ENCODE results near the gene JADE2. TPM values are rescaled to one million over a fixed set of nuclear protein-coding genes. Genes with fewer than 3 reads are reported as not detected.

Gene JADE2
- total RNA-seq, 2 experiments from 2014 or later = 120 to 124 TPM

DNA sequence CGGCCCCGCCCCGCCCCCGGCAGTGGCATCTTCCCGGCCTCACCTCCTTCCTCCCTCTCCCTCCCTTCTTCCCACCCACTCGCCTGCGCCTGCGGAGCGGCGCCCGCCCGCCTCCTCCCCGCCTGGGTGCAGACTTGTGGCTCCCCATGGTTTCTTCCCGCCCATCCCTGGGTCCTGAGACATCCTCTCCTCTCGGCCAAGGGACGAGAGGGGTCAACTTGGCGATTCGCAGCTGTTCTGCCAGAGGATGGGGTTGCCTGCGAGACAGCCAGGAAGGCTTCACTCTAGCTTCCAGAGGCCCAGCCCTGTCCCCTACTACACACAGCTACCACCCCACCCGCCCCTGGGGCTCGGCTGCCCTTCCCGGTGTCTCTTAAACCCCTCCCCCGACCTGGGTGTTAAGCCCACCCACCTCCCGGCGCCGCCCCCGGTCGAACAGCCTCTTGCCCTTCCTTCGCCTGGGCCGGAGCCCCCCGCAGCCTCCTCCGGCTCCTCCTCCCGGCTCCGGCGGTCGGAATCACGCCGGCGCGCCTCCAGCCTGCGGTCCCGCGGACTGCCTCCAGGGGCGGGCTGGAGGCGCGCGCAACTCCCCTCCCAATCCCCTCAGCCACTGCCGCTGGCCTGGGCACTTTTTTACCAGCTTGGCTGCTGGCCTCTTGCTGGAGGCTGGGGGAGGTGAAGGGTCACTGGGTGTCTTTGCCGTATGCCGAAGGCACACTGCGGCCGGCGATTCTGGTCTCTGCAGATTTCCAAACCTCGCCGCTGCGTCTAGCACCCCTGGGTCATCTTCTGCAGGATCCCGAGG is 1.9 kb downstream of the JADE2 start:
- ATAC-seq (ENCODE audit: poor library complexity) (peak; percentile 31), DNase-seq (peak; percentile 43 to 86 (median 60))
- ChIA-PET POLR2A (interaction anchor here (0.9 to 10.9 kb wide), 15 partner anchors 17 to 1475 kb away, joined by 3 to 164 read pairs (median 4); partner anchors contain the start of genes CDKL3, CDKN2AIPNL, HSPA4 and PPP2CA), CTCF (interaction anchor here (0.7 to 3.8 kb wide), 18 partner anchors 9 to 152 kb away, joined by 3 to 36 read pairs (median 4); partner anchors contain the start of gene CDKN2AIPNL)
- TF ChIP-seq, protein P1, sequence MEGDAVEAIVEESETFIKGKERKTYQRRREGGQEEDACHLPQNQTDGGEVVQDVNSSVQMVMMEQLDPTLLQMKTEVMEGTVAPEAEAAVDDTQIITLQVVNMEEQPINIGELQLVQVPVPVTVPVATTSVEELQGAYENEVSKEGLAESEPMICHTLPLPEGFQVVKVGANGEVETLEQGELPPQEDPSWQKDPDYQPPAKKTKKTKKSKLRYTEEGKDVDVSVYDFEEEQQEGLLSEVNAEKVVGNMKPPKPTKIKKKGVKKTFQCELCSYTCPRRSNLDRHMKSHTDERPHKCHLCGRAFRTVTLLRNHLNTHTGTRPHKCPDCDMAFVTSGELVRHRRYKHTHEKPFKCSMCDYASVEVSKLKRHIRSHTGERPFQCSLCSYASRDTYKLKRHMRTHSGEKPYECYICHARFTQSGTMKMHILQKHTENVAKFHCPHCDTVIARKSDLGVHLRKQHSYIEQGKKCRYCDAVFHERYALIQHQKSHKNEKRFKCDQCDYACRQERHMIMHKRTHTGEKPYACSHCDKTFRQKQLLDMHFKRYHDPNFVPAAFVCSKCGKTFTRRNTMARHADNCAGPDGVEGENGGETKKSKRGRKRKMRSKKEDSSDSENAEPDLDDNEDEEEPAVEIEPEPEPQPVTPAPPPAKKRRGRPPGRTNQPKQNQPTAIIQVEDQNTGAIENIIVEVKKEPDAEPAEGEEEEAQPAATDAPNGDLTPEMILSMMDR (IDR thresholded peaks at IDR 0.05) = peak; percentile 76
- Histone ChIP-seq H3K4me3 (ENCODE audit: low read length) (peak overlapping the region; percentile 81), H3K27me3 (ENCODE audit: control insufficient read depth in 1 of 2, insufficient read depth in 2 of 2, low read length in 2 of 2) (no peaks in the 10 kb centered on the region), H3K27ac (ENCODE audit: low read depth in 1 of 2, low read length in 2 of 2) (peak overlapping the region; percentile 62 to 99), H3K36me3 (ENCODE audit: insufficient read depth, low read length) (peaks cover 14% of the 10 kb centered on the region), H3K9me3 (ENCODE audit: control insufficient read depth in 1 of 2, insufficient read depth in 1 of 2, low read length in 2 of 2) (no peaks in the 10 kb centered on the region), H3K4me1 (ENCODE audit: insufficient read depth, low read length) (peaks cover 64% of the 10 kb centered on the region)
- no peaks in the 10 kb centered on the region for H3K9me3 Mint-ChIP-seq
- H3K36me3 Mint-ChIP-seq (ENCODE audit: low read depth) = peaks cover 59% of the 10 kb centered on the region
- intact Hi-C loops (cut with DNase I, micrococcal nuclease) = loop anchor here (1.0 to 10.0 kb wide), 10 partner anchors 27 to 377 kb away; partner anchors contain the start of genes CDKN2AIPNL (in 1 of the 2), DDX46 (in 1 of the 2), PCBD2 (in 1 of the 2) and SAR1B (in 1 of the 2)
- H3K4me1 Mint-ChIP-seq (ENCODE audit: low read depth) = peaks cover 59% of the 10 kb centered on the region
- peak overlapping the region; percentile 100 for H3K27ac Mint-ChIP-seq
- no peaks in the 10 kb centered on the region for H3K27me3 Mint-ChIP-seq
- H3K4me3 Mint-ChIP-seq = peak overlapping the region; percentile 99

DNA sequence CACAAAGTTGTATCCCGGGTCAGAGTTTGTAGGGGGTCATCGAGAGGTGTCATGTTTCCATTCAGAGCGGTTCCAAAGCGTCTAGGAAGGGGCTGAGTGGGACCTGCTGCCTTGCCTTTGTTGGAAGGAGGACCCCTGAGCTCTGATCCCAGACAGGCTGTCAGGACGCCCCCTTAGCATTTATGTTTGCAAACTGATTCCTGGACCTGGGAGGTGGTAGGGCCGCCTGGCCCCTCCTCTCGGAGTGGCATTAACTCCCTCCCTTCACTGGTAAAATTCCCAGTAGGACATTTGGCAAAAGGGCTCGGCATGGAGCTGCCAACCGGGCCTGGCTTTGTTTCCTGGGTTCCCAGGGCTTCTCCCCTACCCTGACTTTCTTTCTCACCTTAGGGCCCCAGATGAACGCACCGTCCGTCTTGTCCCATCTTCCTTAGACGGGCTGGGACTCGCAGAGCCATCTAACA is 2.5 kb downstream of the JADE2 start:
- DNase-seq (no peak), ATAC-seq (ENCODE audit: poor library complexity) (no peak)
- H3K27ac ChIP-seq (ENCODE audit: low read depth in 1 of 2, low read length in 2 of 2) = peak overlapping the region; percentile 22 to 99
- H3K27me3 ChIP-seq (ENCODE audit: control insufficient read depth in 1 of 2, insufficient read depth in 2 of 2, low read length in 2 of 2) = no peaks in the 10 kb centered on the region
- peaks cover 70% of the 10 kb centered on the region for H3K4me1 ChIP-seq (ENCODE audit: insufficient read depth, low read length)
- Mint-ChIP-seq H3K36me3 (ENCODE audit: low read depth) (peaks cover 65% of the 10 kb centered on the region), H3K27me3 (no peaks in the 10 kb centered on the region), H3K27ac (peak overlapping the region; percentile 100), H3K9me3 (no peaks in the 10 kb centered on the region), H3K4me3 (peak overlapping the region; percentile 99), H3K4me1 (ENCODE audit: low read depth) (peaks cover 65% of the 10 kb centered on the region)
- CTCF ChIA-PET = interaction anchor here (0.7 to 3.8 kb wide), 17 partner anchors 9 to 153 kb away, joined by 3 to 36 read pairs (median 4); partner anchors contain the start of gene CDKN2AIPNL
- POLR2A ChIA-PET = interaction anchor here (0.9 to 10.9 kb wide), 11 partner anchors 16 to 351 kb away, joined by 3 to 164 read pairs (median 4); partner anchors contain the start of genes CDKL3, CDKN2AIPNL, PPP2CA and SKP1
- peak overlapping the region; percentile 81 for H3K4me3 ChIP-seq (ENCODE audit: low read length)
- H3K36me3 ChIP-seq (ENCODE audit: insufficient read depth, low read length) = peaks cover 16% of the 10 kb centered on the region
- intact Hi-C loops (cut with DNase I, micrococcal nuclease) = loop anchor here (1.0 to 10.0 kb wide), 11 partner anchors 17 to 377 kb away; partner anchors contain the start of genes CDKN2AIPNL (in 1 of the 2), DDX46 (in 1 of the 2), PCBD2 (in 1 of the 2) and SAR1B (in 1 of the 2)
- TF ChIP-seq, protein P1 (IDR thresholded peaks at IDR 0.05) = no peak
- H3K9me3 ChIP-seq (ENCODE audit: control insufficient read depth in 1 of 2, insufficient read depth in 1 of 2, low read length in 2 of 2) = no peaks in the 10 kb centered on the region

DNA sequence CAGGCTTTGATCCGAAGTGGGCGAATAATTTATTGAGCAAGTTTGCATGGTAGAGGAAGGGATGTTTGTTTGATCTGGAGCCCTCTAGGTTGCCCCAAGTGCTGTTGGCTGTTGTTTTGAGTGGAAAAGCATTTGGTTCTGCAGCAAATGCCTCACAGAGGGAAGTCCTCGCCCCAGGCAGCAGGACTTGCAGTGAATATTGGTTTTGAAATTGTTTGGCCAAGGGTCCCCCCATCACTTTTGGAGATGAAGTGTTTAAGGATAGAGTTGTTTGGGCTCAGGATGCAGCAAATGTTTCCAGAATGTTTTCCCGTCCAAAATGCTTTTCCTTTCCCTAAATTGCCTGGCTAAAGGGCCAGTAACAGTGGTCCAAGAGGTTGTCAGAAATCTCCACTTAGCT is 3.1 kb downstream of the JADE2 start:
- Histone ChIP-seq H3K36me3 (ENCODE audit: insufficient read depth, low read length) (peaks cover 17% of the 10 kb centered on the region), H3K4me1 (ENCODE audit: insufficient read depth, low read length) (peaks cover 72% of the 10 kb centered on the region), H3K27ac (ENCODE audit: low read depth in 1 of 2, low read length in 2 of 2) (peak overlapping the region; percentile 39 to 99), H3K4me3 (ENCODE audit: low read length) (peak overlapping the region; percentile 8), H3K9me3 (ENCODE audit: control insufficient read depth in 1 of 2, insufficient read depth in 1 of 2, low read length in 2 of 2) (no peaks in the 10 kb centered on the region), H3K27me3 (ENCODE audit: control insufficient read depth in 1 of 2, insufficient read depth in 2 of 2, low read length in 2 of 2) (no peaks in the 10 kb centered on the region)
- DNase-seq (no peak), ATAC-seq (ENCODE audit: poor library complexity) (no peak)
- Mint-ChIP-seq H3K4me1 (ENCODE audit: low read depth) (peaks cover 65% of the 10 kb centered on the region), H3K36me3 (ENCODE audit: low read depth) (peaks cover 70% of the 10 kb centered on the region), H3K27ac (peak overlapping the region; percentile 100), H3K27me3 (no peaks in the 10 kb centered on the region), H3K9me3 (no peaks in the 10 kb centered on the region), H3K4me3 (peak overlapping the region; percentile 99)
- POLR2A ChIA-PET = interaction anchor here (1.1 to 10.9 kb wide), 6 partner anchors 27 to 352 kb away, joined by 3 to 164 read pairs (median 5); partner anchors contain the start of genes CDKL3, CDKN2AIPNL, PPP2CA and SKP1
- CTCF ChIA-PET = interaction anchor here (1.0 to 3.8 kb wide), 8 partner anchors 8 to 152 kb away, joined by 3 to 36 read pairs (median 7); partner anchors contain the start of gene CDKN2AIPNL
- intact Hi-C loops (cut with DNase I, micrococcal nuclease) = loop anchor here in 1 of 2 experiments (2.0 to 10.0 kb wide), 5 partner anchors 16 to 376 kb away; partner anchors contain the start of genes DDX46, PCBD2, SAR1B and SKP1
- TF ChIP-seq, protein P1 (IDR thresholded peaks at IDR 0.05) = no peak
